Kidney epithelial cell (primary cell): ENCODE measurements around the gene MEX3A. TPM values are rescaled to one million over a fixed set of nuclear protein-coding genes. Genes with fewer than 3 reads are reported as not detected.

Experiments used
- DNase-seq: peaks from one replicate; pipeline ENCODE4 v3.0.0-alpha.2; 2010; ENCODE audit warnings: low read depth
- H3K27me3 ChIP-seq: 2 replicates; pipeline ENCODE4 v1.6.0; 2011; ENCODE audit warnings: low read length; ENCODE audit not compliant: control insufficient read depth, insufficient read depth
- H3K36me3 ChIP-seq: 2 replicates; pipeline ENCODE4 v1.5.1; 2011; ENCODE audit warnings: low read length; ENCODE audit not compliant: control insufficient read depth, insufficient read depth
- H3K4me3 ChIP-seq: 2 replicates; pipeline ENCODE4 v1.5.1; 2011; ENCODE audit warnings: low read depth, mild to moderate bottlenecking, control low read depth, low read length
- total RNA-seq: library from RNA; depleted of rRNA; stranded (reverse); fragments of >200 nt; gene quantifications from 2 replicates; pipeline ENCODE4 v1.2.3, GENCODE V29; 2015
- TF ChIP-seq, protein P1 (sequence below): IDR thresholded peaks from 2 replicates; pipeline ENCODE4 v1.5.1; 2011; ENCODE audit warnings: mild to moderate bottlenecking, moderate library complexity, low read length, control low read depth, inconsistent platforms; ENCODE audit not compliant: insufficient read depth, poor library complexity, severe bottlenecking

MEX3A gene
- total RNA-seq, 1 donor from 2014 or later, result 34.5 TPM

DNA sequence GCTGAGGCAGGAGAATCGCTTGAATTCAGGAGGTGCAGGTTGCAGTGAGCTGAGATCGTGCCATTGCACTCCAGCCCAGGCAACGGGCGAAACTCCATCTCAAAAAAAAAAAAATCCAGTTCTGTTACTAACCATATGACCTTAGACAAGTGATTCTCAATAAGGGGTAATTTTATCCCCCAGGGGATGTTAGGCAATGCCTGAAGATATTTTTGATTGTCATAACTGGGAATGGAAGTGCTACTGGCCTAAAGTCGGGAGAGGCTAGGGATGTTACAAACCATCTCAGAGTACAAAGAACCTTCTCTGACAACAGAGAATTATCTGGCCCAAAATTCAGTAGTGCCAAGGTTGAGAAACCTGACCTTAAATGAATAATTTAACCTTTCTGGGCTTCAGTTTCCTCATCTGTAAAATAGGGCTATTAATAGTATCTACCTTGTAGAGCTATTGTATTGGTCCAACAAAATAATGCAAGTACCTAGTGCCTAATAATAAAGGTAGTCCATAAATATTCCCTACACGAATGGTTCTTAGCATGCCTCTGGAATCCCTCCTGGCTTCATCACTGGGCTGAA is 26.5 kb upstream of the MEX3A start:
- H3K36me3 ChIP-seq, result no peaks in the 10 kb centered on the region
- H3K4me3 ChIP-seq, result no peak overlapping the region
- TF ChIP-seq, protein P1, sequence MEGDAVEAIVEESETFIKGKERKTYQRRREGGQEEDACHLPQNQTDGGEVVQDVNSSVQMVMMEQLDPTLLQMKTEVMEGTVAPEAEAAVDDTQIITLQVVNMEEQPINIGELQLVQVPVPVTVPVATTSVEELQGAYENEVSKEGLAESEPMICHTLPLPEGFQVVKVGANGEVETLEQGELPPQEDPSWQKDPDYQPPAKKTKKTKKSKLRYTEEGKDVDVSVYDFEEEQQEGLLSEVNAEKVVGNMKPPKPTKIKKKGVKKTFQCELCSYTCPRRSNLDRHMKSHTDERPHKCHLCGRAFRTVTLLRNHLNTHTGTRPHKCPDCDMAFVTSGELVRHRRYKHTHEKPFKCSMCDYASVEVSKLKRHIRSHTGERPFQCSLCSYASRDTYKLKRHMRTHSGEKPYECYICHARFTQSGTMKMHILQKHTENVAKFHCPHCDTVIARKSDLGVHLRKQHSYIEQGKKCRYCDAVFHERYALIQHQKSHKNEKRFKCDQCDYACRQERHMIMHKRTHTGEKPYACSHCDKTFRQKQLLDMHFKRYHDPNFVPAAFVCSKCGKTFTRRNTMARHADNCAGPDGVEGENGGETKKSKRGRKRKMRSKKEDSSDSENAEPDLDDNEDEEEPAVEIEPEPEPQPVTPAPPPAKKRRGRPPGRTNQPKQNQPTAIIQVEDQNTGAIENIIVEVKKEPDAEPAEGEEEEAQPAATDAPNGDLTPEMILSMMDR, result no peak
- H3K27me3 ChIP-seq, result no peaks in the 10 kb centered on the region
- DNase-seq, result no peak

DNA sequence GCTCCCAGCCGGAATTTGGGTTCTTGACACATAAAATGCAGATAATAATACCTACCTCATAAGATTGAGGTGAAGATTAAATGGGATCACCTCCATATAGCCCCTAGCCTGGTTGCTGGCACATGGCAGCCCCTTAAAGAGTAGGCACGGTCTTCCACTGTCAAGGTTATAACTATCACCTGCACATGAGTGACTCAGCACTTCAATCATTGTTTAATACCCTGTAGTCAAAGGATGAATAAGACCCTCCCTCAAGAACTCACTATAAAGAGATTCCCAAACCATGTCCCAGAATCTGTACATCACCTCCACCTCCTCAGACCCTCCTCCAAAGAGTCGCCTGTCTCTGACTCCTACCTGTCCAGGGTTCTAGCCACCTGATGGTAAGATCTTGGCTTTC is 25.8 kb upstream of the MEX3A start:
- Histone ChIP-seq H3K4me3 (no peak overlapping the region), H3K36me3 (no peaks in the 10 kb centered on the region)
- TF ChIP-seq, protein P1, result no peak

DNA sequence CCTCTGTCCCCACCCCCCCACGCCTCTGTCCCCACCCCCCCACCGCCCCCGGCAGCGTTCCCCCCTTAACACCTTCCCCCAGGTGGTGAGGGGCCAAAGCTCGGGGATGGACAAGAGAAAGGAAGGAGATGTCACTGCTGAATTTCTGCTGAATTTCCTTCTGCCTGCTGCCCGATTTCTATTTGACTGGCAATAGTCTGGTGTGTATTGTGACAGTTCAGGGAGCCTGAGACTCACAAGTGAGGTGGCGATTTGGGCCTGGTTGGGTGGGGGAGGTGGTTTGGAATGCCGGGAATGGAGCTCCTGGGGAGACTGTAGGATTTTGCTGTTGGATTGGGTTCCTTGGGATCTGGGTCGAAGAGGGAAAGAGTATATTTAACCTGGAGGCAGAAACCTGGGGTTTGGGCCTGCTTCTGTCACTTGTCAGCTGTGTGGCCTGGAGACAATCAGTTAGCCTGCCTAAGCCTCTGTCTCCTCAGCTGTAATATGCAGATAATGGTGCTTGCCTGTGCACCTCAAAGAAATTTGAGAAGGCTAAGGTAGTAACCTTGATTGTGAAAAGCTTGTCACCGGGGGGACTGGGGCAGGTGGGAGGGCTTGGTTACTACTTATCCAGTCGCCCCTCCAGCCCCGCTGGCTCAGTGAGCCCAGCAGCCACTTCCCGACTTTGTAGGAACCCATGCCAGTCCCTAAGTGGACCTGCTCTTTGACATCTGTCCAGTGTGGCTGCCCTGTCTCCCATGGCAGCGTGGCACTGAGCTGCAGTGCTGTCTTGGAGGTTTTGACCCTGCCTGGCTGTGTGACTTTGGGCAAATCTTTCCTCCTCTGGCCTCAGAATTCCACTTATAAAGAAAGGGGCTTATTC is 24.6 kb upstream of the MEX3A start:
- no peaks in the 10 kb centered on the region for H3K27me3 ChIP-seq
- no peak overlapping the region for H3K4me3 ChIP-seq
- H3K36me3 ChIP-seq, result no peaks in the 10 kb centered on the region
- DNase-seq, result no peak
- TF ChIP-seq, protein P1, result no peak

More for the DNA sequence above, 25.8 kb upstream of the MEX3A start:
- DNase-seq, result no peak
- no peaks in the 10 kb centered on the region for H3K27me3 ChIP-seq

DNA sequence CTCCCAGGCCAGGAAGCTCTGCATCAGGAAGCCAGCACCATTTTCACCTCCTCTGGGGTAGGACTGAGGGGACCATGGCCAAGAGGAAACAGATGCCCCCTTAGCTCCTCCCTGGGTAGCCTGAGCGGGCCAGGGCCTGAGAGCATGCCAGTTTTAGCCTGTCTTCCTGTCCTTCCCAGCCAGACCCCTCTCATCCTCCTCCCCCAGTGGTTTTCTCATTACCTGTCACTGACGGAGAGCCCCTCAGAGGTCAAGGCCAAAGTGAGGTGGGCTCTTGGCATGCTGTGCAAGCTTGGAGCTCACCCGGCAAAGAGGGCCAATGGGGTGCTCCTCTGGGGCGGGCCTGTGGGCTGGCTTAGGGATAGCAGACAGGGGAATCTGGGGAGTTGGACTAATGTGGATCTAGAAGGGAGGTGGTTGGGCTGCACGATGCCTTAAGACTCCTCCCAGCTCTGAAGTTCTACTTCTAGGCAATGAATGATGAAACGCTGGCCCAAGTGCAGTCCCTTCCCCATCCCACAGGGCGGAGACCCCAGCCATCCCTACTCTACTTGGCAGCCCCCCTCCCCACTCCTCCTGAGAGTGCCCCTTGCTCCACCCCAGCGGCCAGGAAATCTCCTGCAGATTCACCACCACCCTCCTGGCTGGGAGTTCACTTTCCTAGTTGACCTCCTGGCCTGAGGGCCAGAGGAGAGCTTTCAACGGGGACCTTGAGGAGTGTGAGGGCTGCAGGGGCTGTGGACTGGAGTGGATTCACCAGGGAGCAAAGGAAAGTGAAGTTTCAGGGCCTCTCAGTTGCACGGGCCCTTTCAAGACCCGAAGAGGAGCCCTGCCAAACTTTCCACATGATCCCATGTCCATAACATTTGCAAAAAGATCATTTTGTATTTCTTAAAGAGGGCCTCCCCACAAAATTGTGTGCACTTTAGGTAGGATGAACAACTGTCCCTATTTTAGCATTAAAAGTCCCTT is 22.9 kb upstream of the MEX3A start:
- no peaks in the 10 kb centered on the region for H3K27me3 ChIP-seq
- DNase-seq, result no peak
- no peak overlapping the region for H3K4me3 ChIP-seq
- TF ChIP-seq, protein P1, result no peak
- no peaks in the 10 kb centered on the region for H3K36me3 ChIP-seq

DNA sequence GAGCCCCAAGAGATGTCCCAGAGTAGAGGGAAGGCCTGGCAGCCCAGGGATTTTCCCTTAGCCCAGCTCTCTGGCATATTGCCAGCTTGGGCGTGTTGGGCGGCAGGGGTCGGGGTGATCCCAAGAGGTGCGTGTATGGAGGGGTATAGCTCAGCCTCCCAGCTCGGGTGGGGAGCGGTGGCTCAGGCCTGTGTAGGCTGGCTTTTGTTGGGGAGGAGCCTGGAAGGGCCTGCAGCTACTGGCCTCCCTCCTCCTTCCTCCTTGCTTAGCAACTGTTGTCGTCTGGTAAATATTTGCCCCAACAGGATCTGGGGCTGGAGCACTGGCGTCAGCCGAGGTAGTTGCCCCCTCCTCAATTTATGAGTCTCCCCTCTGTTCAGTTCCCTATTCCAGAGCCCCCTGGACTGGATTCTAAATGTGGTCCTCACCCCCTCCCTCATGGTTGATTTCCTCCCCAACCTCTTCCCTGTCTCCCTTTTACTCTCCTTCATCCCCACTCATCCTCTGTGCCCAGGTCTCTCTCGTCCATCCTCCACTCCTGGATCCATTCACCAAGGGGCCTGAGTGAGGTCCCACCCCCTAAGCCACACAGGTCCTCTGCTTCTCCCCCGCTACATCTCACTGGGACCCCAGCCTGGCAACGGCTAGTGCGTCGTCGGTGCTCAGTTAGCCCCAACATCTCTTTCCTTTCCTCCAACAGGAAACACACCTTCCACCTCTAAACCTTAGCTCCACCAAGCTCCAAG is 22.0 kb upstream of the MEX3A start:
- TF ChIP-seq, protein P1, result no peak

More for the DNA sequence above, 22.0 kb upstream of the MEX3A start:
- DNase-seq, result no peak
- Histone ChIP-seq H3K36me3 (no peaks in the 10 kb centered on the region), H3K27me3 (no peaks in the 10 kb centered on the region), H3K4me3 (no peak overlapping the region)
